Upper lobe of left lung (tissue), 4 donors: ENCODE measurements around the gene USP34.

Source experiments
- CTCF ChIP-seq, 6 experiments: fragments of 450-650 bp in 4 of 6; fragments of 200-600 bp in 2 of 6; sonication (generic) in 2 of 6; IDR thresholded peaks; one replicate each; pipeline ENCODE4 v1.5.1; 2016 to 2019; ENCODE audit warnings: antibody characterized with exemption in 6 of 6
- POLR2A ChIP-seq, 4 donors: fragments of 450-650 bp; IDR thresholded peaks; one replicate each; pipeline ENCODE4 v1.5.1; 2016 to 2017; ENCODE audit warnings: antibody characterized with exemption in 4 of 4, mild to moderate bottlenecking in 2 of 4

GRCh38 chr2:61238219-61239012 is 232.5 kb downstream of the USP34 start:
- TF ChIP-seq POLR2A (IDR thresholded peaks at IDR 0.05) (no peak), CTCF (IDR thresholded peaks at IDR 0.05) (no peak)
